ENCODE results near the gene GRIK4.
"Not testable (repeated sequence)": the region's sequence is repeated elsewhere in the genome, so short reads cannot be mapped to it uniquely, and the experiment has no call there.

The GRIK4 gene

DNA sequence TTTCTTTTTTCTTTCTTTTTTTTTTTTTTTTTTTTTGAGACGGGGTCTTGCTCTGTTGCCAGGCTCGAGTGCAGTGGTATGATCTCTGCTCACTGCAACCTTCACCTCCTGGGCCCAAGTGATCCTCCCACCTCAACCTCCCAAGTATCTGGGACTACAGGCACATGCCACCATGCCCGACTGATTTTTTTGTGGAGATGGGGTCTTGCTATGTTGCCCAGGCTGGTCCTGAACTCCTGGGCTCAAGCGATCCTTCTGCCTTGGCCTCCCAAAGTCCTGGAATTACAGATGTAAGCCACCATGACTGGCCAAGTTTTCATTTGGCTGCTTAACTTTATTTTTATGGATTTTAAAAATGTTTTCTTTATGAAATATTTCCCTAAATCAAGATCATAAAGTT, 520.1 kb downstream of the GRIK4 start:
- H3K36me3 ChIP-seq (ENCODE audit: insufficient read depth, low read length); H2AFZ ChIP-seq (ENCODE audit: low read depth, low read length); H3K9me3 ChIP-seq (ENCODE audit: low read length): not testable (repeated sequence)

DNA sequence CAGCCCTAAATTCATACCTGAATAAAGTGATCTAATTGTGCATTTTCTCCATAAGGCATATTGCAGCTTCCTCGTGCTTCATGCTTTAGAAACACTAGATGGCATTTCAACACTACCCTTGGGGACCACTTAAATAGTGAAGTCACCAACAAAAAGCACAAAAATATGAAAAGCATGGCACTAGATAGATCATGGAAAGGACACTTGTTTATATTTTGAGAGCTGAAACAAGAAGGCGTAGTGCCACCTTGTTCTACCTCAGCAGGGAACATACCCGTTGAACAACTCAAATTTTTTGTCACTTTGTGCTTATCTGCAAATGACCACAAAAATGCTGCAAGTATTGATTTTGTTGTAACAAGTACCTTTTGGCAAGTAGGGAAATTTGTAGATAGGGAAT, 521.0 kb downstream of the GRIK4 start:
- Histone ChIP-seq H3K9me3 (ENCODE audit: low read length) (no peaks in the 10 kb centered on the region), H3K36me3 (ENCODE audit: insufficient read depth, low read length) (no peaks in the 10 kb centered on the region), H3K4me1 (ENCODE audit: insufficient read depth, low read length) (no peaks in the 10 kb centered on the region), H3K4me3 (ENCODE audit: low read length) (no peak overlapping the region), H3K27me3 (ENCODE audit: insufficient read depth, low read length) (no peaks in the 10 kb centered on the region), H2AFZ (ENCODE audit: low read depth, low read length) (no peak overlapping the region)

More for the DNA sequence above, 520.1 kb downstream of the GRIK4 start:
- not testable (repeated sequence) for H3K27me3 ChIP-seq (ENCODE audit: insufficient read depth, low read length); H3K4me1 ChIP-seq (ENCODE audit: insufficient read depth, low read length); H3K4me3 ChIP-seq (ENCODE audit: low read length)

DNA sequence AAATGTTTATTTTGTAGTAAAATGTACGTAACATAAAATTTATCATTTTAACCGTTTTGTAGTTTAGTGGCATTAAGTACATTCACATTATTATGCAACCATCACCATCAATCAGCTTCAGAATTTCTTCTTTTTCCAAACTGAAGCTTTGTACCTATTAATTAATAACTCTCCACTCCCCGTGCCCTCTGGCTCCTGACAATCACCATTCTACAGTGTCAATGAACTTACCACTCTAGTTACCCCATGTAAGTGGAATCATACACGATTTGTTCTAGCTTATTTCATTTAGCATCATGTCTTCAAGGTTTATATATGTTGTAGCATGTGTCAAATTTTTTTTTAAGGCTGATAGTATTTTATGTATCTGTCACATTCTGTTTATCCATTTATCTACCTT, 522.1 kb downstream of the GRIK4 start:
- H3K4me3 ChIP-seq (ENCODE audit: low read length): no peak overlapping the region
- no peaks in the 10 kb centered on the region for H3K9me3 ChIP-seq (ENCODE audit: low read length)
- no peaks in the 10 kb centered on the region for H3K27me3 ChIP-seq (ENCODE audit: insufficient read depth, low read length)
- no peaks in the 10 kb centered on the region for H3K4me1 ChIP-seq (ENCODE audit: insufficient read depth, low read length)
- no peak overlapping the region for H2AFZ ChIP-seq (ENCODE audit: low read depth, low read length)
- H3K36me3 ChIP-seq (ENCODE audit: insufficient read depth, low read length): no peaks in the 10 kb centered on the region

DNA sequence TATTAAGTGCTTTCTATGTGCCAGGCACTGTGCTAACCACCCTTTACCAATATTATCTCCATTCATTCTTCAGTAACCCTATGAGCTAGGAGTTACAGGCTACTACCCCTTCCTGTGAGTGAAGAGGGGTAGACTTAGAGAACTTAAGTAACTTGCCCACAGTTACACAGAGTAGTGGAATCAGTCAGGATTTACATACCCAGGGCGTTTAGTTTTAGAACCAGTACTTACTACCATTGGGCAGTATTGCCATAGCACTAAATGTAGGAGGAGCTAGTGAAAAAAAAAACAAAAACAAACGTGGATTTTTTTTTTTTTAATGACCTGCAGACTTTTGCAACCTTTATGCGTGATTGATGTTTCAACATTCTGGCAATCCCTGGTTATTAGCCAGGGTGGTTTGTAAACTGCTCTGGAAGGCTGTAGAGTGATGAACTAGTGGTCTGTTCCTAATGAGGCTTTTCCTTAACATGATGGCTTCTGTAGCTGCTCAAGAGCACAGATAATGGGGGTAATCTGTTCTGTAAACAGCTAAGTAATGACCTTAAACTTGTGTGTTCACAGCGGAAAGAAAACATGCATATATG, 523.7 kb downstream of the GRIK4 start:
- H2AFZ ChIP-seq (ENCODE audit: low read depth, low read length): no peak overlapping the region
- no peaks in the 10 kb centered on the region for H3K4me1 ChIP-seq (ENCODE audit: insufficient read depth, low read length)
- no peaks in the 10 kb centered on the region for H3K36me3 ChIP-seq (ENCODE audit: insufficient read depth, low read length)
- H3K4me3 ChIP-seq (ENCODE audit: low read length): no peak overlapping the region
- H3K9me3 ChIP-seq (ENCODE audit: low read length): no peaks in the 10 kb centered on the region
- H3K27me3 ChIP-seq (ENCODE audit: insufficient read depth, low read length): no peaks in the 10 kb centered on the region

GRCh38 chr11:121035780-121036179, 524.2 kb downstream of the GRIK4 start:
- H3K9me3 ChIP-seq (ENCODE audit: low read length): no peaks in the 10 kb centered on the region
- no peaks in the 10 kb centered on the region for H3K27me3 ChIP-seq (ENCODE audit: insufficient read depth, low read length)
- H3K36me3 ChIP-seq (ENCODE audit: insufficient read depth, low read length): no peaks in the 10 kb centered on the region
- no peak overlapping the region for H2AFZ ChIP-seq (ENCODE audit: low read depth, low read length)
- H3K4me3 ChIP-seq (ENCODE audit: low read length): no peak overlapping the region
- no peaks in the 10 kb centered on the region for H3K4me1 ChIP-seq (ENCODE audit: insufficient read depth, low read length)

- H2AFZ ChIP-seq (ENCODE audit: low read depth, low read length): no peak overlapping the region
- H3K4me3 ChIP-seq (ENCODE audit: low read length): no peak overlapping the region
- H3K27me3 ChIP-seq (ENCODE audit: insufficient read depth, low read length): no peaks in the 10 kb centered on the region
- no peaks in the 10 kb centered on the region for H3K36me3 ChIP-seq (ENCODE audit: insufficient read depth, low read length)
- peaks cover 6% of the 10 kb centered on the region for H3K4me1 ChIP-seq (ENCODE audit: insufficient read depth, low read length)
- H3K9me3 ChIP-seq (ENCODE audit: low read length): no peaks in the 10 kb centered on the region
Measured at GRCh38 chr11:121037016-121037415, 525.5 kb downstream of the GRIK4 start.
